ENCODE measurements around the gene ATP6V0A1.

- TF ChIP-seq, protein P1, sequence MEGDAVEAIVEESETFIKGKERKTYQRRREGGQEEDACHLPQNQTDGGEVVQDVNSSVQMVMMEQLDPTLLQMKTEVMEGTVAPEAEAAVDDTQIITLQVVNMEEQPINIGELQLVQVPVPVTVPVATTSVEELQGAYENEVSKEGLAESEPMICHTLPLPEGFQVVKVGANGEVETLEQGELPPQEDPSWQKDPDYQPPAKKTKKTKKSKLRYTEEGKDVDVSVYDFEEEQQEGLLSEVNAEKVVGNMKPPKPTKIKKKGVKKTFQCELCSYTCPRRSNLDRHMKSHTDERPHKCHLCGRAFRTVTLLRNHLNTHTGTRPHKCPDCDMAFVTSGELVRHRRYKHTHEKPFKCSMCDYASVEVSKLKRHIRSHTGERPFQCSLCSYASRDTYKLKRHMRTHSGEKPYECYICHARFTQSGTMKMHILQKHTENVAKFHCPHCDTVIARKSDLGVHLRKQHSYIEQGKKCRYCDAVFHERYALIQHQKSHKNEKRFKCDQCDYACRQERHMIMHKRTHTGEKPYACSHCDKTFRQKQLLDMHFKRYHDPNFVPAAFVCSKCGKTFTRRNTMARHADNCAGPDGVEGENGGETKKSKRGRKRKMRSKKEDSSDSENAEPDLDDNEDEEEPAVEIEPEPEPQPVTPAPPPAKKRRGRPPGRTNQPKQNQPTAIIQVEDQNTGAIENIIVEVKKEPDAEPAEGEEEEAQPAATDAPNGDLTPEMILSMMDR (conservative IDR thresholded peaks at IDR 0.05; ENCODE audit: low read depth in 2 of 2), result no peak
- TF ChIP-seq EZH2phosphoT487 (IDR thresholded peaks at IDR 0.05; ENCODE audit: unreplicated experiment), result no peak
- no peak for TF ChIP-seq EZH2 (IDR thresholded peaks at IDR 0.05; ENCODE audit: low read depth, unreplicated experiment)
- no peak for TF ChIP-seq JUNB (IDR thresholded peaks at IDR 0.05; ENCODE audit: unreplicated experiment)
- no peak for TF ChIP-seq ETS1 (IDR thresholded peaks at IDR 0.05)
- no peak for TF ChIP-seq POLR2AphosphoS5 (IDR thresholded peaks at IDR 0.05; ENCODE audit: low read depth)
- no peak for TF ChIP-seq ZNF331 (CRISPR knock-in tag; IDR thresholded peaks at IDR 0.05; ENCODE audit: low read depth)
- TF ChIP-seq CREB1 (CRISPR knock-in tag; IDR thresholded peaks at IDR 0.05; ENCODE audit: low read depth), result no peak
- no peak for TF ChIP-seq REST (IDR thresholded peaks at IDR 0.05; ENCODE audit: unreplicated experiment)
- TF ChIP-seq STAT1 (IDR thresholded peaks at IDR 0.05; ENCODE audit: unreplicated experiment), result no peak
- TF ChIP-seq ZNF114 (CRISPR knock-in tag; IDR thresholded peaks at IDR 0.05), result no peak
- no peak for TF ChIP-seq ZNF462 (CRISPR knock-in tag; IDR thresholded peaks at IDR 0.05)
- no peak for TF ChIP-seq NANOG (IDR thresholded peaks at IDR 0.05; ENCODE audit: borderline replicate concordance)
These were observed 66.5 kb downstream of the ATP6V0A1 start for GRCh38 chr17:42525221-42525620.

Measured in GM23338 (cell line).